Measurements from ENCODE around the gene DHRSX. TPM values are rescaled to one million over a fixed set of nuclear protein-coding genes. Genes with fewer than 3 reads are reported as not detected.

Gene DHRSX
- total and polyA plus RNA-seq, 2 of the 8 experiments (the other 6 are each of a cell fraction or from before 2014, with no cell fraction given), result 35.1 to 43.4 TPM

GRCh38 chrX:2251211-2251610 lies 249.6 kb downstream of the DHRSX start:
- H3K14ac ChIP-seq (ENCODE audit: insufficient read length), result no peak overlapping the region
- H3K4ac ChIP-seq (replicated peaks; ENCODE audit: insufficient read length, low read depth, low read length), result no peak overlapping the region
- peaks cover 2 to 7% (median 7%) of the 10 kb centered on the region in 4 experiments; a peak in 4 of 7 replicates for H3K4me1 ChIP-seq (replicated peaks in 1 of 4; ENCODE audit: control insufficient read depth in 3 of 4, insufficient read depth in 4 of 4, low read length in 3 of 4)
- H4K20me1 ChIP-seq (replicated peaks in 1 of 2; ENCODE audit: control insufficient read depth in 1 of 2, insufficient read depth in 2 of 2, low read length in 2 of 2), result no peaks in the 10 kb centered on the region
- H4K91ac ChIP-seq (replicated peaks; ENCODE audit: insufficient read length, low read length), result no peak overlapping the region
- no peaks in the 10 kb centered on the region for H3K27me3 ChIP-seq (replicated peaks in 1 of 4; ENCODE audit: control insufficient read depth in 3 of 4, extremely low read depth in 1 of 4, insufficient read depth in 3 of 4, low read length in 3 of 4)
- no peak overlapping the region for H3K4me3 ChIP-seq (ENCODE audit: extremely low read depth in 1 of 4, insufficient read depth in 2 of 4, low read depth in 3 of 4, low read length in 4 of 4)
- 0 out of 2 replicates have a peak, but pooled peaks cover 2% of the 10 kb centered on the region for H3K79me1 ChIP-seq (ENCODE audit: low read depth, low read length)
- POLR2A ChIA-PET (ENCODE audit: partially characterized antibody), result no interaction called here
- peak overlapping the region; percentile 43 for H2BK120ac ChIP-seq (replicated peaks; ENCODE audit: low read depth, low read length)
- no peak overlapping the region for H2BK15ac ChIP-seq (ENCODE audit: low read length)
- H2AFZ ChIP-seq (ENCODE audit: low read length), result no peak overlapping the region
- no peak overlapping the region for H2BK20ac ChIP-seq (ENCODE audit: low read length)
- peaks cover 0 to 5% of the 10 kb centered on the region in 2 experiments; a peak in 1 of 4 replicates for H3K9me3 ChIP-seq (ENCODE audit: insufficient read depth in 2 of 2, low read depth in 1 of 2, low read length in 1 of 2)
- no peak overlapping the region for H4K8ac ChIP-seq (ENCODE audit: extremely low read depth, insufficient read depth, low read length)
- no peak overlapping the region for H3K9ac ChIP-seq (replicated peaks in 1 of 4; ENCODE audit: extremely low read depth in 1 of 4, low read depth in 3 of 4, low read length in 3 of 4)
- H2BK5ac ChIP-seq (ENCODE audit: low read depth, low read length), result peak overlapping the region; percentile 89; the same call in 1 of the 2 replicates
- no peak overlapping the region for H3K23ac ChIP-seq (ENCODE audit: insufficient read length)
- DNase-seq (ENCODE audit: low read depth in 1 of 2, low spot score in 2 of 2) (no peak), FAIRE-seq (no peak)
- no peaks in the 10 kb centered on the region for H3K36me3 ChIP-seq (ENCODE audit: control insufficient read depth in 2 of 4, insufficient read depth in 4 of 4, low read length in 3 of 4)
- no peak overlapping the region for H4K5ac ChIP-seq (ENCODE audit: insufficient read length, low read depth, low read length)
- CTCF ChIA-PET (ENCODE audit: partially characterized antibody), result no interaction called here
- no peak overlapping the region for H3K18ac ChIP-seq (ENCODE audit: extremely low read depth, low read length)
- H3K79me2 ChIP-seq (ENCODE audit: control insufficient read depth in 1 of 2, insufficient read depth in 2 of 2, low read length in 2 of 2), result no peaks in the 10 kb centered on the region
- 77% methylated on average over 5 of the region's 5 CpGs; no CpG with 5 or more reads in 1 of the 2 experiments for WGBS, 2 experiments (ENCODE audit: extremely low coverage in 1 of 2, insufficient coverage in 1 of 2, insufficient read length in 1 of 2, insufficient replicate concordance in 2 of 2, low coverage in 1 of 2, low lambda C conversion rate in 2 of 2, missing lambda C conversion rate in 1 of 2)
- peak overlapping the region; percentile 88; the same call in 1 of the 2 replicates for H2BK12ac ChIP-seq (ENCODE audit: low read depth, low read length)
- H3K27ac ChIP-seq (ENCODE audit: low read depth, low read length), result no peak overlapping the region
- no peak overlapping the region for H3K56ac ChIP-seq (replicated peaks; ENCODE audit: insufficient read length, low read depth, low read length)
- no peak overlapping the region for H3K4me2 ChIP-seq (ENCODE audit: insufficient read depth in 1 of 2, low read depth in 2 of 2, low read length in 2 of 2)
- no peaks in the 10 kb centered on the region for H3K23me2 ChIP-seq (ENCODE audit: low read depth, low read length)
- H2AK5ac ChIP-seq (ENCODE audit: low read depth, low read length), result no peak overlapping the region
- TF ChIP-seq SP4 (IDR thresholded peaks at IDR 0.05; ENCODE audit: low read length) (no peak), HDAC6 (IDR thresholded peaks at IDR 0.05; ENCODE audit: low read depth, low read length) (no peak), NANOG (IDR thresholded peaks at IDR 0.05; ENCODE audit: insufficient read depth, low read depth, low read length, poor library complexity, severe bottlenecking) (no peak), CEBPB (IDR thresholded peaks at IDR 0.05; ENCODE audit: low read depth, low read length) (no peak), SAP30 (IDR thresholded peaks at IDR 0.05; ENCODE audit: insufficient read depth, insufficient replicate concordance, low read length) (no peak), EGR1 (IDR thresholded peaks at IDR 0.05; ENCODE audit: borderline replicate concordance, low read depth, low read length) (no peak), RXRA (IDR thresholded peaks at IDR 0.05; ENCODE audit: insufficient read depth, low read depth, low read length) (no peak), CREB1 (IDR thresholded peaks at IDR 0.05) (no peak), SRF (IDR thresholded peaks at IDR 0.05; ENCODE audit: low read depth, low read length) (no peak), USF2 (IDR thresholded peaks at IDR 0.05; ENCODE audit: low read length) (no peak), SIN3A (conservative IDR thresholded peaks at IDR 0.05 in 1 of 2, IDR thresholded peaks at IDR 0.05 in 1 of 2; ENCODE audit: low read depth in 1 of 2, low read length in 2 of 2) (no peak), SIX5 (IDR thresholded peaks at IDR 0.05; ENCODE audit: low read depth, low read length) (no peak), PHF8 (conservative IDR thresholded peaks at IDR 0.05; ENCODE audit: low read depth, low read length) (no peak), TBP (IDR thresholded peaks at IDR 0.05; ENCODE audit: low read depth, low read length) (no peak)
